ENCODE results near the gene RBM5.

Gene RBM5

DNA sequence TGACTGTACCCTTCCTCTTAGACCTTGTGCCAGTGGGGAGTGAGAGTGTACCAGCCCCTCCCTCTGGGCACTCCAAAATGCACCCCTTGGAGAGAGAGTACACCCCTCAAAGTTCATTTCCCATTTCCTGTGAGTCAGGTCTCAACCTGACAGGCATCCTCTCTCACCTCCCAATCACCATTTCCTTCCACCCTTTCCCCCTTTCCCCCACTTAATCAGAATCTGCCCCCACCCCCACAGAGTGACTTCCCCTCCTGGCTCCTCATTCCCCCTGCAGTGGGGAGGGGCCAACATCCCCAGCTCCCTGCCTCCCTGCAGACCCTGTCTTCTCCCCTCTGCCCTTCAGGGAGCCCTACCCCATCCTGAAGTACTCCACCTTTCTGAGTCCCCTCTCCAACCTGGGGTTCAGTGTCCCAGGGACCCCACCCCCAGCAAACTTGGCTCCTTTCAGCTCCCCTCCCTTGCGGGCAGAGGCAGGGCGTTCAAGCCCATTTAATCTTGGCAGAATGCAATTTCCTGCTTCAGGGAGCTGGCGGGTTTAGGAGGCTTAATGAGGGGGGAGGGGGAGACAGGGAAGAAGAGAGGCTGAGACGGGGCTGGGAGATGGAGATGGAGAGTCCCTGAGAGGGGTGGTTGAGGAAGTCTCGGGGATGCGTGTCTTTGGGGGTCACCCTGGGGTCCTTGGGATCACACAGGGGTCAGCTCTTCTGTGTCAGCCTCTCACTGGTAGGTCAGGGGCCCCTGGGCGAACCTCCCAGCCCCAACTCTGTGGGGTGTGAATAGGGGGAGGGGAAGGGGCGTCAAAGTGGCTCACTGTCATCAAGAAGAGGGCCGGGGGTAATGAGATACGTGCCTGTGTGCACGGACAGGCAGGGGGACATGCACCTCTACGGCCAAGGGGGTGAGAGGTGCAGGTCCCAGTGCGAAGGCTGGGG, 49.8 kb downstream of the RBM5 start:
- H3K4me3 ChIP-seq (ENCODE audit: low read depth, low read length): no peak overlapping the region

DNA sequence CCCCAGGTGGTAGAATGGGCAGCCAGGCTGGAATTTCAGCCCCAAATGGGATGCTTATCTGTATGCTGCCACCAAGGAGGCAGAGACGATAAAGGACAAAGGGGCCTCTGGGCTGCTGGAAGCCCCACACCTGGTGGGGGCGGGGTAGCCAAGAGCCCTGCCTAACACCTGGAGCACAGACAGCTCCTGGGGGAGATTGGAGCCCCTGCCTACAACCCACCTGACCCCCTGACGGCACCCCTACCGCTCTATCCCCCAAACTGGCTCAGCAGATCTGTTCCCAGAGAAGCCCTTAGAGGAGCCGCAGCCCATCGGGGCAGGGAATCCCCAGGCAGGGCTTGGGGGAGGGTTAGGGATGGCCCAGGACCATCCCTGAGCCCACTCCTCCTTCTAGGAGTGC, 50.6 kb downstream of the RBM5 start:
- no peak overlapping the region for H3K4me3 ChIP-seq (ENCODE audit: low read depth, low read length)

DNA sequence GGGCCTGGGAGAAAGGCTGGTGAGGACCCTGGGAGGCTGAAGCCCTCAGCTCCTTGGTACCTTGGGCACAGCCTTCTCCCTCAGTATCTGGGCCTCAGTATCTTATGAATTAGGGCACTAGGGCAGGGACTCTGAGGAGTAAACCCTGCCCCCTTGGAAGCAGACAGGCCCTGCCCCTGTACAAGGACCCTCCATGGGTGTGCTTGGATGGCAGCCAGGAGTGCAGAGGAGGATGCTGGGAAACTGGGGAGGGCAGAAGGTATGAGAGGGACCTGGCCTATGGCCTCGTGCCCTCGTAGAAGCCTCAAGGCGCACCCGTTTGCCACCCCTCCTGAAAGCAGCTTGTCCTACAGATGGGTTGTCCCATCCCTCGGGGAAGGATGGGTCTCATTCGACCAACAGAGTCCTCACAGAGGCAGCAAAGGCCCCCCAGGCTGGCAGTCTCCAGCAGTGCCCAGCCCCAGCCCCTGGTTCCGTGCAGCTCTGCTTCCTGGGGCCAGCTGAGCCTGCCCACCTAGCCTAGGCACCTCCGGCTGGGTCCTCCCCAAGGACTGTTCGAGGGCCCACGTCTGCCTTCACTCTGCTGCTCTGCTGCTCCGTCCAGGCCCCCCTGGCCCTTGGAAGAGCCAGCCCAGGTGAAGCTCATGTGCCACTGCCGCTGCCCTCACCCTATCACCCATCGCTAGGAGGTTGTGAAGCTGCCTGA, 51.2 kb downstream of the RBM5 start:
- H3K4me3 ChIP-seq (ENCODE audit: low read depth, low read length): no peak overlapping the region

DNA sequence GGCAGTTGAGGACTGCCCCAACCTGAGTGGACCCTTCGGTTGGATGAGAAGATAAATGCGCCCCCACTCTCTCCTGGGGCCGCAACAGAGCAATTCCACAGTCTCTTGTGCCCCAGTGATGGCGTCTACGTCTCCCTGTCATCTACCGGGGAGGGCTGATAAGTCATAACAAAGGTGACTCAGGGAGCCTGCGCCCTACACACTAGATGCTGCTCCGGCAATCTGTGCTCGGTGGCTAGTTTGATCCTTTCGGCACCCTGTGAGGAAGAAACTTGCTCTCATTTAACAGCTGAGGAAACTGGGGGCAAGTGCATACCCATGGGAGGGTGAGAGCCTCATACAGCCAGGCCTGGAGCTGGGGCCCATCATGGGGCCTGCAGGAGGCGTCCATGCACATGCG, 52.3 kb downstream of the RBM5 start:
- H3K4me3 ChIP-seq (ENCODE audit: low read depth, low read length): no peak overlapping the region

DNA sequence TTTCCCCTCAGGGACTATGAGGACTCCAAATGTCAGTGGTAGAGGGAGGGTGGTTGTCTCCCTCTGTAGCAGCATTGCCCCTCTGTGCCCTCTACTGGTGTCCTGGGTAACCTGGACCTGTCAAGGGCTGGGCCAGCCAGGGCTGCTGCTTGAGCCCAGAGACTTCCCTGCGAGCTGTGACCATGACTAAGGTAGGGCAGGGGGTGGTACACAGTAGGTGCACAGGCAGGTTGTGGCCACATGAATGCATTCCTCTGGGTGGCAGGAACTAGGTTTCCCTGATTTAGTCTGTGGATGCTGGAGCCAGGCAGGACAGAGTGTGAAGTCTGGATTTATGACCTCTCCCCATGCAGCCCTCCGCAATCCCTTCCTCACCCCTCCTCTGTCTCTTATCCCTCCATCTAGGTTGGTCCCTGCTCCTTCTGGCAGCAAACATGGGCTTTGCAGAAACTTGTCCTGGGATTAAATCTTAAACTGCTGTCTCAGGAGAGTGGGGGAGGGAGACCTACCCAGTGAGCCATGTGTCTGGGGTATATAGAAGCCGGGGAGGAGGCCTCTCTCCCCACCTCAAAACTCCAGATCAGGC, 57.7 kb downstream of the RBM5 start:
- H3K4me3 ChIP-seq (ENCODE audit: low read depth, low read length): no peak overlapping the region

DNA sequence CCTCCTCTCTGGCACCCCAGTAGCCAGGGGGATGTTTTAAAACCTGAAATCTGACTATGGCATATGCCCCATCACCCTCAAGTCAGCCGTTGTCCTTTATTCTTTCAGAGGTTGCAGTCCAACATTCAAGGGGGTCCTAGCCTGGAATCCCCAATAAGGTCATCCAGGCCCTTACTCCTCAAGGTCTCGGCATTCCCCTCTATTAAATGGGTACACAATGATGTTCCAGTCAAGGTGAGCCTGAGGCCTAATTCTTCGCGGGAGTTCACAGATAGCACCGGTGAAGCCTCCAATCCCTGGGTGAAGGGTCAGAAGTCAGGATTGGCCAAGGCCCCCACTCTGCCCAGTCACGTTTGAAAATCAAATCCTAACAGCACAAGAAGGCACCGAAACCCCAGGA, 58.3 kb downstream of the RBM5 start:
- no peak overlapping the region for H3K4me3 ChIP-seq (ENCODE audit: low read depth, low read length)

DNA sequence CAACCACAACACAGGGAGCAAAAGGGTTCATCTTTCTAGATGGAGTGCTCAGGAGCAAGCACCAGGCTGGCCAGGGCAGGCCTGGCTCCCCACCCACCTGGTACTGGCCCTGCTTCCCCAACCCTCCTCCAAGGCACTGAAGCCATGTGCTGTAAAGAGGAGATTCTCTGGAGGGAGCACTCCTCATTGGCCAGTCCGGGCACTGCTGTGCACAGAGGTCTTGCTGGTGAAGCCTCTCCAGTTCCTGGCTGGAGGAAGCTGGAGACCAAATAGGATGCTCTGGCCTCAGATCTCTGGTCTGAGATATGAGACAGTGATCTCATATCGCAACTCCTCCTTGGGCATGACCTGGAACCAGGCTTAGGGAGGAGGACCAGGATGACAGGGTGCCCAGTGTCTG, 58.7 kb downstream of the RBM5 start:
- no peak overlapping the region for H3K4me3 ChIP-seq (ENCODE audit: low read depth, low read length)

DNA sequence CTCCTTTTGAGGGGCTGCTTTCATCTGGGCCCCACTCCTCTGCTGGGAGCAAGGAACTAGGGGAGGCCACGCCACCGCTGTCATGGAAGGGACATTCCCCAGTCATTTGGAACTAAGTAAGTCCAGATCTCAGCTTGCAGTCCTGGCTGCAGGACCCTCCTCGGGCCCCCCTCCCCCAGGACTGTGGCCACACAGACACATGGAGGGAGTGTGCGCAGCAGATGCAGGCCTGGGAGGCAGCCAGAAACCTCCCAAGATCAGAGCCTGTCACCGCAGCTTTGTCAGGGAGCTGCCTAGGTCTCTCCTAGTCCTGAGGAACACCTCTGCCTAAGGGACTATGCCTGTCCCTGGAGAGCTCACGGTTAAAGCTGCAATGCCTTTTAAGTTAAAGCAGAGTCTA, 59.1 kb downstream of the RBM5 start:
- H3K4me3 ChIP-seq (ENCODE audit: low read depth, low read length): no peak overlapping the region

DNA sequence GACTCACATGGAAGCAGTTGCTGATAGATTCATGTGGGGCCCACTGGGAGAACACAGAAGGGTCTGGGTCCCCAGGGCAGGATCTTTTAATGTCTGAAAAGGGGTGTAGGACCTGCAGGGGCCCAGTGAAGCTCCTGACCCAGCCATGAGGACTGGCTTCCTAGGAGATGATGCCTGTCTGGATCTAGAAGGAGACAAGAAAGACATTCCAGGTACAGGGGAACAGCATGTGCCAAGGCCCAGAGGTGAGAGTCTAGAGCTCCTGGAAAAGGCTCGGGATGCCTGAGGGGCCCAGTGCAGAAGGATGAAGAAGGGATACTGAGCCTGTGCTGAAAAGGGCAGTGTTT, 61.7 kb downstream of the RBM5 start:
- H3K4me3 ChIP-seq (ENCODE audit: low read depth, low read length): no peak overlapping the region

DNA sequence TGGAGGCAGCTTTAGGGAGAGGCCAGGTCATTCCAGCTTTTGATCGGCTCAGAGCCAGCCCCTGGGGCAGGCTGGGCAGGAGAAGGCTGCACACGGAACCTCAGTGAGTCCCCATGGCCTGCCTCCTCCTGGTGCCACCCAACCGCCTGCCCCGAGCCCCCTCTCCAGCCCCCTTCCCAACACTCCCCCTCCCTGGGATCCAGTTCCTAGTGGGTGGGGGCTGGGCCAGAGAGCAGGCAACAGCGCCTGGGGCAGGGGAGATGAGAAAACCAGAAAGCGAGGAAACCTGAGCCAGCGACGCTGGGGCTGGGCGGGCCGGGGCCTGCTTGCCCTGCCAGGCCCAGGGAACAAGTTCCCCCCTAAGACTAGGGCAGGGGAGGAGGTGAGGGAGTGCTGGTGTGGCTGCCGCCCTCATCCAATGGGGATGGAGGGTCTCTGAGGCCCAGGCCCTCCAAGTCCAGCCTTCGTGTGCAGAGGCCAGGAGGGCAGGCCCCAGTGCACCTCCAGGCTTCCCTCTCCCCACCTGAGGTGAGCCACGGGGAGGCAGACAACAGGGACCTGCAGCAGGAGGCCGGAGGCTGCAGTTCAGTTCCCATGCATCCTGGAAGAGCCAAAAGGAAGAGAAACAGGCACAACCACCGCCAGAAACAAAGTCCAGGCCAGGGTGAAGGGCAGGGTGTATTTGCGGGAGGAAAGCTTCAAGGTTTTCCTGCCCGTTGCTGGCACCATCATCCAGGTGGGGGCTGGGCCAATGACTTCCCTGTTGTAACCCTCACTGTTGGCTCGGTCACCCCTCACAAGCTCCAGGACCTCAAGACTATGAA, 62.4 kb downstream of the RBM5 start:
- no peak overlapping the region for H3K4me3 ChIP-seq (ENCODE audit: low read depth, low read length)

DNA sequence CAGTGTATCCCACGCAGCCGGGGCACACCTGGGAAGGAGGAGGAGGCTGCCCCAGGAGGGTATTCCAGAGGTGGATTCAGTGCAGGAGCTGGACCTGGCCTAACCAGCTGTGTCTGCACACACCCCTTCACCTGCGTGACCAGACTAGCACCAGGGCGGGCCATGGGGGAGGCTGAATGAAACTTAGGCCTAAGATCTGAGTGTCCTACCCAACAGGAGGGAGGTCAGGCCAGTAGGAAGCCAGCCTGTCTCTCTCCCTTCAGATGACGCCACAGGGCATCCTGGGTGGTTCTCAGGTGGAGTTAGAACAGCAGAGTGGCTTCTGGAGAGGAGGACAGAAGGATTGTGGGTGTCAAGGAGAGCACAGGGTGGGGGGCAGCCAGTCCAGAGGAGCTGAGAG, 63.0 kb downstream of the RBM5 start:
- no peak overlapping the region for H3K4me3 ChIP-seq (ENCODE audit: low read depth, low read length)

DNA sequence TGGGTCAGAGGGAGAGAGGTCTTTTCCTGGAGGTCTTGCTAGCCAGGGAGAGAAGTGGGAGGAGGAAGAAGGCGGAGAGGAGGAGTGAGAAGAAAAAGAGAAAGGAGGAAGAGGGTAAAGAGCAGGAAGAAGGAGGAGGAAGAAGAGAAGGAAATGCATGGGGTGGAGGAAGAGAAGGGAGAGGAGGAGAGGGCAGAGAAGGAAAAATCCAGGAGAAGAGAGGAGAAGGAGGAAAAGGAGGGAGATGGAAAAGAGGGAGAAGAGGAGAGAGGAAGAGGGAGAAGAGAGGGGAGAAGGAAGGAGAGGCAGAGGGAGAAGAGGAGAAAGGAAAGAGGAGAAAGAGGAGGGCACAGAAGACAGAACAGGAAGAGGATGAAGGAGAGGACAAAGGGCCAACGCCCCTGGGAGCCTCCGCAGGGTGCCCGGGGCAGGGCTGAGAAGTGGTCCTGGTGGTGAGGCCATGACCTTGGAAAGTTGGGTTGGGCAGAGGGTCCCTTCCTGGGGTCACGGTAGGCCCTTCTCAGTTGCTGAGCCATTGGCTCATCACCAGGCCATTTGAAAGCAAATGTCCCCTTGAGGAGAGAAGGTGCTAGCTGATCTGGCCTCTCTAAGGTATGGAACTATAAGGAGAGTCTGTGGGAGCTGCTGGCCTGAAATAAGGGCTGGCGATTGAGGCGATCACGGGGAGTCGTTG, 65.2 kb downstream of the RBM5 start:
- peak overlapping the region; percentile 37 for H3K4me3 ChIP-seq (ENCODE audit: low read depth, low read length)

DNA sequence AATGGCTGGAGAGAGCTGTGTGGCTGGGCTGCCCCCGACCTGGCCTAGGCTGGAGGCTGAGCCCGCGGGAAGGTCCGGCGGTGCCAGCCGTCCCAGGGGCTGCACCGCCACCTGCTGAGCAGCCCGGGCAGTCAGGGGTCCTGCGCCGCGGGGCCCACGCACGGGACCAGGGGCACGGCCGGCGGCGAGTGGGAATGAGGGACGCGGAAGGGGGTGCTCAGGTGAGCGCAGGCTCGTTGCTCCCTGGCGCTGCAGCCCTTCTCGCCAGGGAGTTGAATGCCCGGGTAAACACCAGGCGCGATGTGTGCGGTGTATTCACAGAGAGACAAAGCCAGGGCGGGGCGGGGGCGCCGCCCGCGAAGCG, 65.7 kb downstream of the RBM5 start:
- peak overlapping the region; percentile 37 for H3K4me3 ChIP-seq (ENCODE audit: low read depth, low read length)

DNA sequence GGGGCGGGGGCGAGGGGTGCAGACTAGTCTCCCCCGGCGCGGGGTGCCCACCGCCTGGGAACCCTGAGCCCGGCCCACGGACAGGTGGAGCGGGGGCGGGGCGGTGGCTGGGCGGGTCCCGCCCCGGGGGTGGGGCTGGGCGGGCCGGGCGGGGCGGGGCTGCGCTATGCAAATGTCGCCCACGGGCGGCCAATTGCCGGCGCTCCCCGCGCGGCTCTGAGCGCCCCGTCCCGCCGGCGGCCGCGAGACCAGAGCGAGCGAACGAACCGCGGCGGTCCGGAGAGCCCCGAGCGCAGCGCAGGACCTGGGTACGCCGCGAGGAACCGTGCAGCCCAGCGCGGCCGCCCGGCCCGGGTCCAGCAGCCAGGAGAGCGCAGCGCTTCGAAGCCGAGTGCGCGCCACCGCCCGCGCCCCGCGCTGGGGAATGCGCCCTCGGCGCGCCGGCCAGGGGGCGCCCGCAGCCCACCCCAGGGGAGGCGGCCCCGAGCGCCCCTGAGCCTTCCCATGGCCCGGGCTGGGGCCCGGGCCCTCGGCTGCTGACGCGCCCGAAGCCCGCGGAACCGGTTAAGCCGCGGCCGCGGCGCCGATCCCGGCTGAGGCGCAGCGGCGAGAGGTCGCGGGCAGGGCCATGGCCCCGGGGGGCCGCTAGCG, 66.2 kb downstream of the RBM5 start, which contains the start of gene SEMA3F:
Gene SEMA3F, plus strand, starts transcription at position 485 of the 651 bp plus-strand sequence. CDS start 4,299 bp downstream, outside the sequence.
- H3K4me3 ChIP-seq (ENCODE audit: low read depth, low read length): peak within 1 kb of the TSS; percentile 75

DNA sequence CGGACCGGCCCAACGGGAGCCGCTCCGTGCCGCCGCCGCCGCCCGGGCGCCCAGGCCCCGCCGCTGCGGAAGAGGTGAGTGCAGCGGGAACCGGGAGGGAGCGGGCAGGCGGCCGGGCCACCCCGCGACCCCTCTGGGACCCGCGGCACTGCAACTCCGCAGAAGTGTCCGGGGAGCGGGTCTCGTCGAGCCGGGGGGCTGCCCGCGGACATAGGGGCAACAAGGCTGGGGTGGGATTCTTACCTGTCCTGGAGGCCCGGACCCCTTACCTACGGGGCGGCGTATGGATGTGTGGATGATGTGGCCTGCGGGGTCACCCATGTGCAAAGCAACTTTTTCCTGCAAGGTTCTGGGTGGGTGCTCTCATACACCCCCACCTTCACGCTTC, 66.8 kb downstream of the RBM5 start:
- peak overlapping the region; percentile 75 for H3K4me3 ChIP-seq (ENCODE audit: low read depth, low read length)

DNA sequence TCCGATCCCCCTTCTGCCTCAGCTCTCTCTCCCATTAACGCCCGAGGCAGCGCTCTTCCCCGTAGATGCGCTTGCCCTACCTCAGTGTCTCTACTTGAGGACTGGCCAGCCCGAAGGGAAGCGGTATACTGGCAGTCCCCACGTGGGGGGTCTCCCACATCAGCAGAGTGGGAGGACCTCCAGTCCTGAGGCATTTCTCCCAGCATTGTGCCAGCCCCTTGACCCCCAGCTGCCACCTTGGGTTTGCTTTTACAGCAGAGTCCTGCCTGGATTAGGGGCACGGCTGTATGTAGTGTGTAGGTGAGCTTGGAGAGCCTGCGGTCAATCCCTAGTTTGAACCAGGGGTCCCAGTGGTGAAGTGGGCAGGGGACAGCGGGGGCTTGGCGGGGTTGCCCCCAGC, 67.2 kb downstream of the RBM5 start:
- H3K4me3 ChIP-seq (ENCODE audit: low read depth, low read length): peak overlapping the region; percentile 75

DNA sequence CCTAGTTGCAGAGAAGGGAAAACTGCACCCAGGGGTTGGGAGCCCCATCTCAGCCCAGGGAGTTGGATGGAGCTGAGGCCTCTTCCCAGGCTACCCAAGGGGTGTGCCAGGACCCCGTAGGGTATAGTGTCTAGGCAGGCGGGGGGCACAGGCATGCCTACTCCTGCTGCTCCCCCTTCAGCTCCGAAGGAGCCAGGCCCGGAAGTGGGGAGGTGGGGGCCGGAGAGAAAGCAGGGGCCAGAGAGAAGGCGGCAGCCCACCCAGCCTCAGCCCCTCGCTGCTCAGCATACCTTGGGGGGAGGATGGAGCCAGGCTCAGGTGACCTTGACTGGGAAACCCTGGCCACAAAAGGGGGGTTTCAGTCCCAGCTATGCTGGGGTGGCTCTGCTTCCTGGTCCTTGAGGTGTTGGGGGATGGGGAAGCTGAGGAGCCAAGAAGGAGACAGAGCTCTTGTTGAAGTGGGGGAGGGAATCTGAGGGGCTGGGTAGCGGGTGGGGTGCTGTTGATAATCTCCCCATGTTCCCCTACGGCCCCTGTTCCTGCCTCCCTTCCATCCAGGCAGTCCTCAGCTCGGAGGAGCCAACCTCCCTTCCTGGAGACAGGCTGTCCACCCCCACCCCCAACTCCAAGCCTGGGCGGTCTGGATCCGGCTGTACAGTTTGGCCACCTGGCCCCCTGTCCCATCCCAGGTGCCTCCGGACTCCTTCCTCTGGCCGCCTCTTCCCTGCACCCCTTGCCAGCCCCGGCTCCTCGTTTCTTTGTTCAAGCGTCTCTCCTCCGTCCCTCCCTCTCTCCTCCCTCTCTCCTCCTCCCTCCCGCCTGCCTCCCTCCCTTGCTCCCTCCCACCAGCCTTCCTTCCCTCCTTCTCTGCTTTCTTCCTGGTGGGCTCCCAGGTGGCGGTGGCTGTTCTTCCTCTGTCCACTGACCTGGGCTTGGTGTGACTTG, 68.1 kb downstream of the RBM5 start:
- peak overlapping the region; percentile 31 for H3K4me3 ChIP-seq (ENCODE audit: low read depth, low read length)

DNA sequence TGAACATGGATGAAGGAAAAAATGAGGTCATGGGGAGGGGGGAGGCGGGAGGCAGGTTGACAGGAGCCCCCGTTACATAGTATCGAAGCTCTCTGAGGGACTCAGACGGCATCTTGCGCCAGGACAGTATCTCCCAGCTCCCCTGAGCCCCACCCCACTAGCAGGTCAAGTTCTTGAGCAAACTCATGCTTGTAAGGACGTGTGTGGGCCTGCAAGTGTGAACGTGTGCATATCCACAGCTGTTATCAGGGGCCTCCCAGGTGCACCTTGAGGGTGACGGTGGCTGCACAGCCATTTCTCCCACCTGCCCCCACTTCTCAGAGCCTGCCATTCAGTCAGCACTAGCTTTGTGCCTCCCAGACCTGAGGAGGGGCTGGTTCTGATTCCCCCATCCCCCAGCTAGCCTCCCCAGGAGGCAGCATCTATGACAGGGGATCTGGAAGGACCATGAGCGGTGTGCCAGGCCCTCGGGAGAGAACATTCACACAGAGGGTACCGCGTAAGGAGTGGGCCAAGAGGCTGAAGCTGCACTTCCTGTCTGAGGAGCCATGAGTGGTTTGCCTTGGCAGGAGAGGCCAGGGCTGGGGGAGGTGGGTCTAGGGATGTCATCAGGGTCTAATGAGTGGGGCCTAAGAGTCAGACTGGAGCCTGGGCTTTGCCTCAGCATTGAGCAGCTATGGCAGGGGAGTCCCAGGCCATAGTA, 69.3 kb downstream of the RBM5 start:
- no peak overlapping the region for H3K4me3 ChIP-seq (ENCODE audit: low read depth, low read length)

Measured in iPS-11a (cell line).